K562 (cell line): ENCODE measurements around the gene VIM. TPM values are rescaled to one million over a fixed set of nuclear protein-coding genes. Genes with fewer than 3 reads are reported as not detected.
A peak's percentile ranks its signal among the peaks of the same experiment; 100 is the strongest.

Experiments used
- CBFB ChIP-seq: sonication (generic); formaldehyde crosslinking; IDR thresholded peaks from 2 replicates; pipeline ENCODE4 v1.4.0; 2020; ENCODE audit warnings: mild to moderate bottlenecking, missing genetic modification reagents
- E2F6 ChIP-seq, 2 experiments: IDR thresholded peaks; 2 replicates each; pipeline ENCODE4 v1.6.1; 2011; ENCODE audit warnings: borderline replicate concordance in 1 of 2, control low read depth in 1 of 2, low read depth in 1 of 2, low read length in 1 of 2, mild to moderate bottlenecking in 1 of 2, mixed read lengths in 1 of 2, moderate library complexity in 1 of 2; ENCODE audit not compliant: insufficient read depth in 1 of 2, insufficient read length in 1 of 2, poor library complexity in 1 of 2, severe bottlenecking in 1 of 2; ENCODE audit errors: extremely low read depth in 1 of 2
- FOXK1 ChIP-seq: sonication (generic); formaldehyde crosslinking; IDR thresholded peaks from 2 replicates; pipeline ENCODE4 v1.8.0; 2022; ENCODE audit warnings: missing genetic modification reagents, mild to moderate bottlenecking, borderline replicate concordance
- FOXP1 ChIP-seq: sonication (generic); formaldehyde crosslinking; IDR thresholded peaks from 2 replicates; pipeline ENCODE4 v1.8.0; 2022; ENCODE audit warnings: mild to moderate bottlenecking, missing genetic modification reagents
- FUS ChIP-seq: fragments of 200-400 bp; formaldehyde crosslinking; optimal IDR thresholded peaks from 2 replicates; pipeline ENCODE3; 2017; ENCODE audit warnings: low read depth, low read length
- HMBOX1 ChIP-seq: sonication (generic); IDR thresholded peaks from 2 replicates; pipeline ENCODE4 v1.6.1; 2016
- MLX ChIP-seq, 2 experiments: fragments of 450-650 bp in 1 of 2; sonication (generic) in 1 of 2; formaldehyde crosslinking; conservative IDR thresholded peaks; 2 replicates each; pipeline versions ENCODE4 v1.4.0 to v1.8.1; 2020 to 2022; ENCODE audit warnings: mild to moderate bottlenecking in 1 of 2, missing genetic modification reagents in 1 of 2
- MTF1 ChIP-seq: fragments of 250-450 bp; sonication (Bioruptor Pico); IDR thresholded peaks from 2 replicates; pipeline ENCODE4 v1.9.0; 2021; ENCODE audit warnings: moderate library complexity, mild to moderate bottlenecking, inconsistent platforms, borderline replicate concordance
- POU5F1 ChIP-seq: fragments of 150-350 bp; IDR thresholded peaks from 2 replicates; pipeline ENCODE4 v1.6.1; 2014; ENCODE audit warnings: borderline replicate concordance, low read length, low read depth, mild to moderate bottlenecking; ENCODE audit not compliant: partially characterized antibody
- RBM15 ChIP-seq: fragments of 200-400 bp; formaldehyde crosslinking; IDR thresholded peaks from 2 replicates; pipeline ENCODE4 v1.6.1; 2018; ENCODE audit warnings: mild to moderate bottlenecking, low read length, moderate library complexity; ENCODE audit not compliant: insufficient read depth
- RBM25 ChIP-seq: fragments of 200-400 bp; formaldehyde crosslinking; IDR thresholded peaks from 2 replicates; pipeline ENCODE4 v1.6.1; 2018; ENCODE audit warnings: low read length, low read depth, moderate library complexity; ENCODE audit not compliant: severe bottlenecking
- SMARCE1 ChIP-seq: fragments of 450-650 bp; IDR thresholded peaks from 2 replicates; pipeline ENCODE4 v1.7.1; 2016; ENCODE audit warnings: mild to moderate bottlenecking
- SRSF9 ChIP-seq: fragments of 200-400 bp; formaldehyde crosslinking; IDR thresholded peaks from 2 replicates; pipeline ENCODE4 v1.6.1; 2017; ENCODE audit warnings: low read depth, low read length, borderline replicate concordance
- ZNF12 ChIP-seq: sonication (generic); formaldehyde crosslinking; IDR thresholded peaks from 2 replicates; pipeline ENCODE4 v1.4.0; 2020; ENCODE audit warnings: mild to moderate bottlenecking, missing genetic modification reagents
- ZNF311 ChIP-seq: fragments of 250-450 bp; sonication (Bioruptor Pico); IDR thresholded peaks from 2 replicates; pipeline ENCODE4 v1.4.0; 2020; ENCODE audit warnings: mild to moderate bottlenecking, moderate library complexity
- ZNF41 ChIP-seq: fragments of 250-450 bp; sonication (Bioruptor Pico); conservative IDR thresholded peaks from 2 replicates; pipeline ENCODE4 v1.4.0; 2020; ENCODE audit warnings: mild to moderate bottlenecking
- ZNF445 ChIP-seq: fragments of 250-450 bp; sonication (Bioruptor Pico); IDR thresholded peaks from 2 replicates; pipeline ENCODE4 v1.4.0; 2020; ENCODE audit warnings: low read depth, mild to moderate bottlenecking, moderate library complexity
- ZNF518B ChIP-seq: fragments of 250-450 bp; sonication (Bioruptor Pico); IDR thresholded peaks from 2 replicates; pipeline ENCODE4 v1.5.0; 2021; ENCODE audit warnings: mild to moderate bottlenecking, moderate library complexity
- ZNF644 ChIP-seq: fragments of 200-800 bp; sonication (Bioruptor generic); IDR thresholded peaks from 2 replicates; pipeline ENCODE4 v1.6.1; 2016; ENCODE audit warnings: low read depth, missing genetic modification characterization, missing compliant biosample characterization
- polyA plus RNA-seq, 8 experiments: library from polyadenylated mRNA; depleted of rRNA in 4 of 8; stranded (reverse) in 5 of 8; unstranded in 3 of 8; fragments of >200 nt; fragmentation: Nextera tagmentation in 2 of 8; fragmentation: Illumina TruSeq in 1 of 8; extraction: Ambion mirVana in 2 of 8; extraction: Trizol in 1 of 8; gene quantifications; 2 replicates each; pipeline versions ENCODE4 v1.2.1 to v1.2.3, GENCODE V29; 2011 to 2014; ENCODE audit warnings: inconsistent platforms in 1 of 8, missing spikeins in 1 of 8
- total RNA-seq, 7 experiments: library from RNA; depleted of rRNA in 6 of 7; stranded (reverse); fragments of >200 nt in 6 of 7; fragmentation: Illumina TruSeq in 2 of 7; extraction: Trizol in 2 of 7; gene quantifications; 2 replicates each; pipeline versions ENCODE4 v1.2.1 to v1.2.3, GENCODE V29; 2011 to 2021; ENCODE audit warnings: low replicate concordance in 1 of 7

Gene VIM
- total and polyA plus RNA-seq, 9 of the 15 experiments (the other 6 are each of a cell fraction or from before 2014, with no cell fraction given): 86.0 to 621 (median 383) TPM

GRCh38 chr10:17229967-17230682 is 2.1 kb downstream of the VIM start (continued):
- TF ChIP-seq RBM15 (no peak), MLX (CRISPR knock-in tag; conservative IDR thresholded peaks at IDR 0.05) (no peak), ZNF445 (CRISPR knock-in tag) (peak; percentile 21; the same call in 1 of the 2 replicates), CBFB (CRISPR knock-in tag) (no peak; the same call in 1 of the 2 replicates), ZNF518B (CRISPR knock-in tag) (no peak), HMBOX1 (no peak; the same call in 1 of the 2 replicates), ZNF644 (tag) (no peak), SRSF9 (no peak), SMARCE1 (no peak), ZNF311 (CRISPR knock-in tag) (no peak), FOXP1 (CRISPR knock-in tag) (0 out of 2 replicates have a peak, but pooled peaks have one; percentile 73), POU5F1 (no peak), E2F6 (IDR thresholded peaks at IDR 0.05; ENCODE audit: borderline replicate concordance in 1 of 2, extremely low read depth in 1 of 2, insufficient read depth in 1 of 2, insufficient read length in 1 of 2, low read depth in 1 of 2, low read length in 1 of 2, poor library complexity in 1 of 2, severe bottlenecking in 1 of 2) (peak; percentile 27 to 31), RBM25 (peak; percentile 76), MTF1 (CRISPR knock-in tag) (no peak), FUS (no peak), FOXK1 (CRISPR knock-in tag) (no peak), ZNF12 (CRISPR knock-in tag) (peak; percentile 34; the same call in 1 of the 2 replicates), ZNF41 (CRISPR knock-in tag) (no peak)
